IMR-90 (cell line): Measurements from ENCODE around the gene CLSTN3. TPM values are rescaled to one million over a fixed set of nuclear protein-coding genes. Genes with fewer than 3 reads are reported as not detected.

Source experiments
- ATAC-seq: fragments of 200-7000 bp; cut with Tn5 transposase; 2 replicates; pipeline ENCODE4 v1.9.1; 2020; ENCODE audit warnings: low read depth, mild to moderate bottlenecking, moderate library complexity
- BruUV-seq: library from RNA; stranded (reverse); fragments of 400-500 nt; replicated peaks from 2 replicates; lab custom pipeline; 2021; lab: Mats Ljungman, UMichigan
- CTCF ChIA-PET: fragments of 300-600 bp; formaldehyde crosslinking; extraction: SDS; loops from one replicate; lab custom pipeline; 2021; ENCODE audit warnings: antibody characterized with exemption; lab: Yijun Ruan, JAX
- POLR2A ChIA-PET: fragments of 300-600 bp; sonication (Branson Sonifier 250); formaldehyde crosslinking; loops from one replicate; lab custom pipeline; 2022; ENCODE audit warnings: antibody characterized with exemption; ENCODE audit not compliant: unreplicated experiment; lab: Charles Lee
- DNase-seq: peaks from one replicate; pipeline ENCODE4 v3.0.0; 2013
- H2AFZ ChIP-seq: replicated peaks from 2 replicates; pipeline ENCODE3; 2013; ENCODE audit warnings: low read length, mild to moderate bottlenecking; ENCODE audit not compliant: poor library complexity
- H2AK5ac ChIP-seq: 2 replicates; pipeline ENCODE4 v1.6.1; 2013; ENCODE audit warnings: low read depth, low read length, inconsistent platforms
- H2AK9ac ChIP-seq: replicated peaks from 2 replicates; pipeline ENCODE3; 2013; ENCODE audit warnings: mild to moderate bottlenecking, low read depth, low read length, moderate library complexity; ENCODE audit not compliant: poor library complexity
- H2BK120ac ChIP-seq: 2 replicates; pipeline ENCODE4 v1.6.1; 2013; ENCODE audit warnings: low read depth, low read length, inconsistent platforms
- H2BK15ac ChIP-seq: 3 replicates; pipeline ENCODE4 v1.6.1; 2013; ENCODE audit warnings: low read depth, low read length, inconsistent platforms
- H2BK20ac ChIP-seq: 2 replicates; pipeline ENCODE4 v1.6.1; 2013; ENCODE audit warnings: low read depth, mild to moderate bottlenecking, inconsistent platforms, low read length, moderate library complexity
- H2BK5ac ChIP-seq: 2 replicates; pipeline ENCODE4 v1.6.1; 2013; ENCODE audit warnings: mild to moderate bottlenecking, low read depth, low read length, inconsistent platforms; ENCODE audit not compliant: poor library complexity, severe bottlenecking
- H3K14ac ChIP-seq: replicated peaks from 2 replicates; pipeline ENCODE4 v1.6.1; 2013; ENCODE audit warnings: low read depth, low read length, inconsistent platforms
- H3K18ac ChIP-seq: 2 replicates; pipeline ENCODE4 v1.6.1; 2013; ENCODE audit warnings: low read depth, low read length, control low read depth
- H3K23ac ChIP-seq: 2 replicates; pipeline ENCODE4 v1.6.1; 2013; ENCODE audit warnings: low read depth, low read length, inconsistent platforms
- H3K27ac ChIP-seq: 2 replicates; pipeline ENCODE4 v1.5.1; 2013; ENCODE audit warnings: mild to moderate bottlenecking, control low read depth, low read length; ENCODE audit not compliant: insufficient read depth
- H3K27me3 ChIP-seq: 2 replicates; pipeline ENCODE4 v1.6.1; 2013; ENCODE audit warnings: low read length; ENCODE audit not compliant: control insufficient read depth, insufficient read depth
- H3K36me3 ChIP-seq: 2 replicates; pipeline ENCODE4 v1.6.1; 2013; ENCODE audit warnings: low read length, mixed read lengths; ENCODE audit not compliant: control insufficient read depth, insufficient read depth
- H3K4ac ChIP-seq: 2 replicates; pipeline ENCODE4 v1.6.1; 2013; ENCODE audit warnings: low read depth, low read length, inconsistent platforms
- H3K4me1 ChIP-seq: 2 replicates; pipeline ENCODE4 v1.6.1; 2013; ENCODE audit warnings: low read length, mixed read lengths; ENCODE audit not compliant: control insufficient read depth, insufficient read depth
- H3K4me2 ChIP-seq: 2 replicates; pipeline ENCODE4 v1.6.1; 2013; ENCODE audit warnings: low read depth, mild to moderate bottlenecking, control low read depth, low read length, moderate library complexity
- H3K4me3 ChIP-seq: 2 replicates; pipeline ENCODE4 v1.5.1; 2013; ENCODE audit warnings: low read depth, mild to moderate bottlenecking, control low read depth, low read length, moderate library complexity; ENCODE audit not compliant: insufficient read depth
- H3K56ac ChIP-seq: 2 replicates; pipeline ENCODE4 v1.6.1; 2013; ENCODE audit warnings: low read length, inconsistent platforms; ENCODE audit not compliant: insufficient read depth; ENCODE audit errors: extremely low read depth
- H3K79me1 ChIP-seq, 2 experiments: 2 replicates each; pipeline ENCODE4 v1.6.1; 2013; ENCODE audit warnings: low read length in 2 of 2, inconsistent platforms in 1 of 2, low read depth in 1 of 2
- H3K9ac ChIP-seq: 2 replicates; pipeline ENCODE4 v1.6.1; 2013; ENCODE audit warnings: low read depth, low read length, control low read depth
- H3K9me1 ChIP-seq: 2 replicates; pipeline ENCODE4 v1.6.1; 2013; ENCODE audit warnings: low read length, inconsistent platforms; ENCODE audit not compliant: insufficient read depth
- H3K9me3 ChIP-seq: 2 replicates; pipeline ENCODE4 v1.6.1; 2013; ENCODE audit warnings: low read length; ENCODE audit not compliant: control insufficient read depth, insufficient read depth
- H4K20me1 ChIP-seq: 2 replicates; pipeline ENCODE4 v1.6.1; 2013; ENCODE audit warnings: low read length, inconsistent platforms; ENCODE audit not compliant: insufficient read depth
- H4K5ac ChIP-seq: 2 replicates; pipeline ENCODE4 v1.6.1; 2013; ENCODE audit warnings: mild to moderate bottlenecking, low read depth, low read length, control low read depth
- H4K8ac ChIP-seq, 2 experiments: 2 replicates each; pipeline ENCODE4 v1.6.1; 2013; ENCODE audit warnings: low read depth in 2 of 2, low read length in 2 of 2, control low read depth in 1 of 2, inconsistent platforms in 1 of 2
- H4K91ac ChIP-seq: 2 replicates; pipeline ENCODE4 v1.6.1; 2013; ENCODE audit warnings: low read depth, low read length, inconsistent platforms; ENCODE audit not compliant: insufficient read depth
- BHLHE40 ChIP-seq: fragments of 150-350 bp; IDR thresholded peaks from 2 replicates; pipeline ENCODE4 v1.6.1; 2016; ENCODE audit warnings: mild to moderate bottlenecking, low read depth, low read length
- CEBPB ChIP-seq: IDR thresholded peaks from 2 replicates; pipeline ENCODE4 v1.6.1; 2012; ENCODE audit warnings: low read depth, low read length, improper control_type of control experiment
- CHD1 ChIP-seq: IDR thresholded peaks from 2 replicates; pipeline ENCODE4 v1.6.1; 2012; ENCODE audit warnings: low read depth, low read length, improper control_type of control experiment
- FOS ChIP-seq: fragments of 150-350 bp; IDR thresholded peaks from 2 replicates; pipeline ENCODE4 v1.6.1; 2016; ENCODE audit warnings: low read depth, low read length
- MAFK ChIP-seq: IDR thresholded peaks from 2 replicates; pipeline ENCODE4 v1.6.1; 2012; ENCODE audit warnings: low read depth, low read length, improper control_type of control experiment
- MAZ ChIP-seq: IDR thresholded peaks from 2 replicates; pipeline ENCODE4 v1.6.1; 2012; ENCODE audit warnings: low read depth, mild to moderate bottlenecking, low read length, improper control_type of control experiment, moderate library complexity, borderline replicate concordance
- MXI1 ChIP-seq: IDR thresholded peaks from 2 replicates; pipeline ENCODE4 v1.6.1; 2012; ENCODE audit warnings: low read depth, mild to moderate bottlenecking, low read length, moderate library complexity, borderline replicate concordance
- NFE2L2 ChIP-seq: fragments of 150-350 bp; IDR thresholded peaks from 2 replicates; pipeline ENCODE4 v1.6.1; 2016; ENCODE audit warnings: low read depth, mild to moderate bottlenecking, low read length
- POLR2A ChIP-seq: IDR thresholded peaks from 2 replicates; pipeline ENCODE4 v1.6.1; 2012; ENCODE audit warnings: mild to moderate bottlenecking, low read depth, low read length
- RAD21 ChIP-seq: IDR thresholded peaks from 2 replicates; pipeline ENCODE4 v1.6.1; 2012; ENCODE audit warnings: low read length, improper control_type of control experiment
- RCOR1 ChIP-seq: IDR thresholded peaks from 2 replicates; pipeline ENCODE4 v1.6.1; 2012; ENCODE audit warnings: mild to moderate bottlenecking, low read length, improper control_type of control experiment; ENCODE audit not compliant: insufficient replicate concordance
- RFX5 ChIP-seq: IDR thresholded peaks from 2 replicates; pipeline ENCODE4 v1.8.0; 2012; ENCODE audit warnings: low read depth, mild to moderate bottlenecking, low read length, moderate library complexity
- SMC3 ChIP-seq: fragments of 150-350 bp; IDR thresholded peaks from 2 replicates; pipeline ENCODE4 v1.6.1; 2016; ENCODE audit warnings: low read depth, mild to moderate bottlenecking, antibody characterized with exemption, low read length, moderate library complexity
- WGBS, 2 experiments: methylation state at CpG; one replicate each; pipeline versions ENCODE4 v1.1.5 to v1.1.7; 2013; ENCODE audit warnings: missing lambda C conversion rate in 2 of 2; ENCODE audit not compliant: insufficient read length in 1 of 2; ENCODE audit errors: extremely low coverage in 2 of 2; 5-methylcytosine and 5-hydroxymethylcytosine counted together
- dilution Hi-C: fragments of 300-500 bp; cut with HindIII; formaldehyde crosslinking; loops from one replicate; pipeline ENCODE4 v1.14.3; 2018; ENCODE audit warnings: low sequenced_read_pairs; ENCODE audit not compliant: unreplicated experiment
- in situ Hi-C: fragments of 300-500 bp; cut with MboI; formaldehyde crosslinking; loops from 3 replicates; pipeline ENCODE4 v1.14.3; 2019; ENCODE audit warnings: low sequenced_read_pairs, inconsistent platforms, mixed read lengths
- intact Hi-C: fragments of 100-400 bp; cut with micrococcal nuclease; formaldehyde crosslinking; loops from 2 replicates; pipeline ENCODE4 v1.10.0; 2022
- polyA plus RNA-seq, 3 experiments: library from polyadenylated mRNA; depleted of rRNA; stranded (reverse); fragments of >200 nt; gene quantifications; 2 replicates each; pipeline ENCODE4 v1.2.3, GENCODE V29; 2012; ENCODE audit warnings: low replicate concordance in 1 of 3
- total RNA-seq: library from RNA; depleted of rRNA; stranded (reverse); fragments of >200 nt; gene quantifications from 2 replicates; pipeline ENCODE4 v1.2.3, GENCODE V29; 2012
- TF ChIP-seq, protein P1 (sequence below): fragments of 150-350 bp; IDR thresholded peaks from 2 replicates; pipeline ENCODE4 v1.6.1; 2017; ENCODE audit warnings: mild to moderate bottlenecking, antibody characterized with exemption, low read length, low read depth
- TF ChIP-seq, protein P2 (sequence below): conservative IDR thresholded peaks from 2 replicates; pipeline ENCODE4 v1.5.1; 2012; ENCODE audit warnings: mild to moderate bottlenecking, low read depth, low read length, improper control_type of control experiment
- TF ChIP-seq, protein P3 (sequence below): fragments of 150-350 bp; IDR thresholded peaks from 2 replicates; pipeline ENCODE4 v1.6.1; 2016; ENCODE audit warnings: low read depth, mild to moderate bottlenecking, low read length, moderate library complexity, borderline replicate concordance

CLSTN3 gene
- total and polyA plus RNA-seq, 2 of the 4 experiments (the other 2 are of a cell fraction) = 4.1 to 16.4 TPM

DNA sequence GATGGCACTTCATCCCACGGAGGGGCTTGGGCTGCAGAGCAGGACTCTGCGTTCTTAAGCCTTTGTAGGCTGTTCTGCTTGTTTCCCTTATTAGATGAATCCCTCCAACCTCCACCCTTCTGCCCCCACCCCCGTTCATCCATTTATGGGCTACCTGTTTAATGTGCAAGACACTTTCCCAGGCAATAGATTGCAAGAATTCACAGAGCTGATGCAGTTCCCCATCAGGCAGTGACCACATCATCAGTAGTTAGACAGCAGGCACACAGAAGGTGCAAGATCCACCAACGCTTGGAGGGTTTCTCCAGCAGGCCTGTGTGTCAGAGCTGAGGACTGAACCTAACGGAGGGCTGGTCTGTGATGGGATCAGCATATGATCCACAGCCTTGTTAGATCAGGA lies 36.7 kb upstream of the CLSTN3 start:
- ATAC-seq = no peak
- Histone ChIP-seq H3K36me3 (peaks cover 23% of the 10 kb centered on the region; the same call in 1 of the 2 replicates), H2BK15ac (no peak overlapping the region; the same call in 2 of the 3 replicates), H3K27me3 (no peaks in the 10 kb centered on the region), H2AK9ac (no peak overlapping the region), H3K9ac (no peak overlapping the region), H3K79me1 (peaks cover 13 to 28% of the 10 kb centered on the region in 2 experiments; a peak in 3 of 4 replicates), H3K4me1 (peaks cover 26% of the 10 kb centered on the region), H3K9me1 (peaks cover 21% of the 10 kb centered on the region), H3K9me3 (no peaks in the 10 kb centered on the region), H2BK120ac (peak overlapping the region; percentile 14; the same call in 1 of the 2 replicates), H2AFZ (peak overlapping the region; percentile 8), H2AK5ac (peak overlapping the region; percentile 43; the same call in 1 of the 2 replicates), H3K27ac (no peak overlapping the region), H3K18ac (no peak overlapping the region), H4K91ac (peak overlapping the region; percentile 89; the same call in 1 of the 2 replicates), H2BK20ac (peak overlapping the region; percentile 26; the same call in 1 of the 2 replicates), H2BK5ac (no peak overlapping the region), H3K56ac (no peak overlapping the region), H4K20me1 (no peaks in the 10 kb centered on the region), H3K4me2 (no peak overlapping the region), H4K5ac (no peak overlapping the region; the same call in 1 of the 2 replicates), H3K4ac (peak overlapping the region; percentile 88), H3K23ac (no peak overlapping the region), H4K8ac (no peak overlapping the region), H3K14ac (no peak overlapping the region), H3K4me3 (no peak overlapping the region)
- intact Hi-C loops = no loop called here
- in situ Hi-C loops = no loop called here
- ChIA-PET POLR2A (interaction anchor here (0.7 kb wide), 1 partner anchor 33 kb away, joined by 3 read pairs; the partner anchor contains the start of gene C1S), CTCF (interaction anchor here (0.7 to 1.9 kb wide), 4 partner anchors 13 to 149 kb away, joined by 3 to 5 read pairs (median 4); partner anchors contain the start of gene C1S)
- WGBS, 2 experiments = 73% methylated on average over 3 of the region's 5 CpGs; no CpG with 5 or more reads in 1 of the 2 experiments
- TF ChIP-seq, protein P1, sequence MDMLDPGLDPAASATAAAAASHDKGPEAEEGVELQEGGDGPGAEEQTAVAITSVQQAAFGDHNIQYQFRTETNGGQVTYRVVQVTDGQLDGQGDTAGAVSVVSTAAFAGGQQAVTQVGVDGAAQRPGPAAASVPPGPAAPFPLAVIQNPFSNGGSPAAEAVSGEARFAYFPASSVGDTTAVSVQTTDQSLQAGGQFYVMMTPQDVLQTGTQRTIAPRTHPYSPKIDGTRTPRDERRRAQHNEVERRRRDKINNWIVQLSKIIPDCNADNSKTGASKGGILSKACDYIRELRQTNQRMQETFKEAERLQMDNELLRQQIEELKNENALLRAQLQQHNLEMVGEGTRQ = no peak
- no peak for TF ChIP-seq SMC3
- TF ChIP-seq BHLHE40 = no peak
- TF ChIP-seq POLR2A = no peak
- TF ChIP-seq, protein P2, sequence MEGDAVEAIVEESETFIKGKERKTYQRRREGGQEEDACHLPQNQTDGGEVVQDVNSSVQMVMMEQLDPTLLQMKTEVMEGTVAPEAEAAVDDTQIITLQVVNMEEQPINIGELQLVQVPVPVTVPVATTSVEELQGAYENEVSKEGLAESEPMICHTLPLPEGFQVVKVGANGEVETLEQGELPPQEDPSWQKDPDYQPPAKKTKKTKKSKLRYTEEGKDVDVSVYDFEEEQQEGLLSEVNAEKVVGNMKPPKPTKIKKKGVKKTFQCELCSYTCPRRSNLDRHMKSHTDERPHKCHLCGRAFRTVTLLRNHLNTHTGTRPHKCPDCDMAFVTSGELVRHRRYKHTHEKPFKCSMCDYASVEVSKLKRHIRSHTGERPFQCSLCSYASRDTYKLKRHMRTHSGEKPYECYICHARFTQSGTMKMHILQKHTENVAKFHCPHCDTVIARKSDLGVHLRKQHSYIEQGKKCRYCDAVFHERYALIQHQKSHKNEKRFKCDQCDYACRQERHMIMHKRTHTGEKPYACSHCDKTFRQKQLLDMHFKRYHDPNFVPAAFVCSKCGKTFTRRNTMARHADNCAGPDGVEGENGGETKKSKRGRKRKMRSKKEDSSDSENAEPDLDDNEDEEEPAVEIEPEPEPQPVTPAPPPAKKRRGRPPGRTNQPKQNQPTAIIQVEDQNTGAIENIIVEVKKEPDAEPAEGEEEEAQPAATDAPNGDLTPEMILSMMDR = no peak
- TF ChIP-seq CHD1 = no peak
- no peak for TF ChIP-seq RCOR1
- TF ChIP-seq MAFK = no peak
- TF ChIP-seq MAZ = no peak
- TF ChIP-seq MXI1 = no peak
- TF ChIP-seq, protein P3, sequence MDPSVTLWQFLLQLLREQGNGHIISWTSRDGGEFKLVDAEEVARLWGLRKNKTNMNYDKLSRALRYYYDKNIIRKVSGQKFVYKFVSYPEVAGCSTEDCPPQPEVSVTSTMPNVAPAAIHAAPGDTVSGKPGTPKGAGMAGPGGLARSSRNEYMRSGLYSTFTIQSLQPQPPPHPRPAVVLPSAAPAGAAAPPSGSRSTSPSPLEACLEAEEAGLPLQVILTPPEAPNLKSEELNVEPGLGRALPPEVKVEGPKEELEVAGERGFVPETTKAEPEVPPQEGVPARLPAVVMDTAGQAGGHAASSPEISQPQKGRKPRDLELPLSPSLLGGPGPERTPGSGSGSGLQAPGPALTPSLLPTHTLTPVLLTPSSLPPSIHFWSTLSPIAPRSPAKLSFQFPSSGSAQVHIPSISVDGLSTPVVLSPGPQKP = no peak
- TF ChIP-seq RFX5 = no peak
- TF ChIP-seq NFE2L2 = no peak
- no peak for TF ChIP-seq RAD21
- TF ChIP-seq FOS = no peak
- TF ChIP-seq CEBPB = no peak
- BruUV-seq = no TSS peak
- dilution Hi-C loops = no loop called here
- DNase-seq = no peak
